SK-N-MC (cell line): ENCODE data around the gene DSCAM.

ENCODE experiments used
- EZH2 ChIP-seq: fragments of 200-600 bp; sonication (generic); IDR thresholded peaks from one replicate; pipeline ENCODE4 v1.6.1; 2017; ENCODE audit warnings: antibody characterized with exemption
- POLR2AphosphoS5 ChIP-seq: IDR thresholded peaks from 2 replicates; pipeline ENCODE4 v1.6.1; 2012; ENCODE audit warnings: mild to moderate bottlenecking, low read depth, low read length, borderline replicate concordance

- TF ChIP-seq EZH2 = no peak
- no peak for TF ChIP-seq POLR2AphosphoS5
Measured at GRCh38 chr21:40788635-40789034, 58.3 kb downstream of the DSCAM start.
